Measurements from ENCODE around the gene KRT26. TPM values are rescaled to one million over a fixed set of nuclear protein-coding genes. Genes with fewer than 3 reads are reported as not detected.

KRT26 gene
- total and polyA plus RNA-seq, 2 donors from 2014 or later = not detected

Other genes with a start within 250 kb of the KRT26 start
- gene CCR7, start 206.7 kb downstream of the KRT26 start, total RNA-seq = 7.1 TPM
- 0.17 TPM for gene CCR7, start 206.7 kb downstream of the KRT26 start, polyA plus RNA-seq (ENCODE audit: insufficient read depth, low read depth, low replicate concordance)
- gene SMARCE1, start 124.4 kb downstream of the KRT26 start, total RNA-seq = 112 TPM
- 73.4 TPM for gene SMARCE1, start 124.4 kb downstream of the KRT26 start, polyA plus RNA-seq (ENCODE audit: insufficient read depth, low read depth, low replicate concordance)
- gene KRT222, start 107.0 kb downstream of the KRT26 start, total RNA-seq = 6.6 TPM
- 1.2 TPM for gene KRT222, start 107.0 kb downstream of the KRT26 start, polyA plus RNA-seq (ENCODE audit: insufficient read depth, low read depth, low replicate concordance)
- gene KRT24, start 68.4 kb downstream of the KRT26 start, total RNA-seq = 0.31 TPM
- gene KRT24, start 68.4 kb downstream of the KRT26 start, polyA plus RNA-seq (ENCODE audit: insufficient read depth, low read depth, low replicate concordance) = not detected
- not detected for gene KRT25, start 16.9 kb downstream of the KRT26 start, total RNA-seq
- gene KRT25, start 16.9 kb downstream of the KRT26 start, polyA plus RNA-seq (ENCODE audit: insufficient read depth, low read depth, low replicate concordance) = not detected
- gene KRT27, start 10.3 kb upstream of the KRT26 start, total RNA-seq = not detected
- gene KRT27, start 10.3 kb upstream of the KRT26 start, polyA plus RNA-seq (ENCODE audit: insufficient read depth, low read depth, low replicate concordance) = not detected
- gene KRT28, start 27.8 kb upstream of the KRT26 start, total RNA-seq = not detected
- not detected for gene KRT28, start 27.8 kb upstream of the KRT26 start, polyA plus RNA-seq (ENCODE audit: insufficient read depth, low read depth, low replicate concordance)
- gene KRT10, start 50.4 kb upstream of the KRT26 start, total RNA-seq = 47.9 TPM
- 50.9 TPM for gene KRT10, start 50.4 kb upstream of the KRT26 start, polyA plus RNA-seq (ENCODE audit: insufficient read depth, low read depth, low replicate concordance)
- gene KRT12, start 95.0 kb upstream of the KRT26 start, total RNA-seq = not detected
- gene KRT12, start 95.0 kb upstream of the KRT26 start, polyA plus RNA-seq (ENCODE audit: insufficient read depth, low read depth, low replicate concordance) = not detected
- not detected for gene KRT20, start 113.0 kb upstream of the KRT26 start, total RNA-seq
- gene KRT20, start 113.0 kb upstream of the KRT26 start, polyA plus RNA-seq (ENCODE audit: insufficient read depth, low read depth, low replicate concordance) = not detected
- gene KRT23, start 165.4 kb upstream of the KRT26 start, total RNA-seq = 4.2 TPM
- gene KRT23, start 165.4 kb upstream of the KRT26 start, polyA plus RNA-seq (ENCODE audit: insufficient read depth, low read depth, low replicate concordance) = 2.2 TPM
- gene KRT39, start 194.7 kb upstream of the KRT26 start, total RNA-seq = not detected
- not detected for gene KRT39, start 194.7 kb upstream of the KRT26 start, polyA plus RNA-seq (ENCODE audit: insufficient read depth, low read depth, low replicate concordance)
- gene KRT40, start 212.1 kb upstream of the KRT26 start, total RNA-seq = not detected
- not detected for gene KRT40, start 212.1 kb upstream of the KRT26 start, polyA plus RNA-seq (ENCODE audit: insufficient read depth, low read depth, low replicate concordance)
- not detected for gene KRTAP3-3, start 222.0 kb upstream of the KRT26 start, total RNA-seq
- not detected for gene KRTAP3-3, start 222.0 kb upstream of the KRT26 start, polyA plus RNA-seq (ENCODE audit: insufficient read depth, low read depth, low replicate concordance)
- not detected for gene KRTAP3-2, start 227.7 kb upstream of the KRT26 start, total RNA-seq
- not detected for gene KRTAP3-2, start 227.7 kb upstream of the KRT26 start, polyA plus RNA-seq (ENCODE audit: insufficient read depth, low read depth, low replicate concordance)
- gene KRTAP3-1, start 236.9 kb upstream of the KRT26 start, total RNA-seq = not detected
- not detected for gene KRTAP3-1, start 236.9 kb upstream of the KRT26 start, polyA plus RNA-seq (ENCODE audit: insufficient read depth, low read depth, low replicate concordance)

Data from kidney (tissue), 2 donors.